Measurements from ENCODE around the gene ZNF598. TPM values are rescaled to one million over a fixed set of nuclear protein-coding genes. Genes with fewer than 3 reads are reported as not detected.

Gene ZNF598
- total RNA-seq, 4 donors from 2014 or later = 28.5 to 43.0 (median 34.6) TPM

- no peak for ATAC-seq
- no CpG with 5 or more reads among the region's 18 CpGs for WGBS, 2 donors (ENCODE audit: low coverage in 1 of 2)
- TF ChIP-seq POLR2A (IDR thresholded peaks at IDR 0.05) (no peak), POLR2AphosphoS5 (IDR thresholded peaks at IDR 0.05) (no peak), EP300 (IDR thresholded peaks at IDR 0.05) (no peak), CTCF (IDR thresholded peaks at IDR 0.05) (no peak)
- H3K4me1 ChIP-seq = peaks cover 0 to 79% (median 34%) of the 10 kb centered on the region in 3 donors
- no peaks in the 10 kb centered on the region for H3K27me3 ChIP-seq
- peaks cover 0 to 11% of the 10 kb centered on the region in 2 donors for H3K36me3 ChIP-seq
- H3K4me3 ChIP-seq = peak overlapping the region in 1 of 2 donors; percentile 79
- H3K27ac ChIP-seq = peak overlapping the region in 2 of 4 donors; percentile 41 to 85
- no peaks in the 10 kb centered on the region for H3K9me3 ChIP-seq
Observed at GRCh38 chr16:2028620-2029220, 19.1 kb upstream of the ZNF598 start.

- H3K36me3 ChIP-seq = peaks cover 0 to 11% of the 10 kb centered on the region in 2 donors
- H3K27me3 ChIP-seq = no peaks in the 10 kb centered on the region
- no peak for ATAC-seq
- WGBS, 2 donors (ENCODE audit: low coverage in 1 of 2) = 60 to 83% methylated on average over 1 to 2 of the region's 3 CpGs
- H3K4me3 ChIP-seq = peak overlapping the region in 1 of 2 donors; percentile 79
- H3K4me1 ChIP-seq = peaks cover 0 to 79% (median 35%) of the 10 kb centered on the region in 3 donors
- TF ChIP-seq CTCF (IDR thresholded peaks at IDR 0.05) (no peak), POLR2AphosphoS5 (IDR thresholded peaks at IDR 0.05) (no peak), POLR2A (IDR thresholded peaks at IDR 0.05) (no peak), EP300 (IDR thresholded peaks at IDR 0.05) (no peak)
- H3K9me3 ChIP-seq = no peaks in the 10 kb centered on the region
- H3K27ac ChIP-seq = peak overlapping the region in 2 of 4 donors; percentile 41 to 85
Observed at GRCh38 chr16:2028146-2028545, 18.5 kb upstream of the ZNF598 start.

- Histone ChIP-seq H3K4me1 (peaks cover 0 to 79% (median 32%) of the 10 kb centered on the region in 3 donors), H3K9me3 (no peaks in the 10 kb centered on the region), H3K36me3 (peaks cover 0 to 11% of the 10 kb centered on the region in 2 donors), H3K27ac (peak overlapping the region in 3 of 4 donors; percentile 76 to 85 (median 79)), H3K27me3 (peaks cover 4% of the 10 kb centered on the region), H3K4me3 (peak overlapping the region; percentile 57 to 79)
- no CpG with 5 or more reads among the region's 76 CpGs for WGBS, 2 donors (ENCODE audit: low coverage in 1 of 2)
- TF ChIP-seq POLR2A (IDR thresholded peaks at IDR 0.05) (no peak), EP300 (IDR thresholded peaks at IDR 0.05) (no peak), CTCF (IDR thresholded peaks at IDR 0.05) (no peak), POLR2AphosphoS5 (IDR thresholded peaks at IDR 0.05) (no peak)
- no peak for ATAC-seq
Observed at GRCh38 chr16:2027024-2028010, 17.7 kb upstream of the ZNF598 start.

GRCh38 chr16:2026461-2027023 lies 16.9 kb upstream of the ZNF598 start, which contains the start of gene NHERF2:
Gene NHERF2 (plus strand): TSS chr16:2026902. CDS start chr16:2027006, 104 bp downstream.
- TF ChIP-seq POLR2AphosphoS5 (IDR thresholded peaks at IDR 0.05) (no peak), POLR2A (IDR thresholded peaks at IDR 0.05) (no peak), EP300 (IDR thresholded peaks at IDR 0.05) (no peak), CTCF (IDR thresholded peaks at IDR 0.05) (no peak)
- H3K4me1 ChIP-seq = peaks cover 0 to 74% (median 30%) of the 10 kb centered on the region in 3 donors
- H3K27ac ChIP-seq = peak within 1 kb of the TSS in 3 of 4 donors; percentile 76 to 85 (median 79)
- no peaks in the 10 kb centered on the region for H3K9me3 ChIP-seq
- ATAC-seq = peak; percentile 29
- peaks cover 0 to 11% of the 10 kb centered on the region in 2 donors for H3K36me3 ChIP-seq
- 20% methylated on average over 1 of the region's 59 CpGs; no CpG with 5 or more reads in 1 of the 2 donors for WGBS, 2 donors (ENCODE audit: low coverage in 1 of 2)
- peak within 1 kb of the TSS; percentile 57 to 79 for H3K4me3 ChIP-seq
- H3K27me3 ChIP-seq = peaks cover 12% of the 10 kb centered on the region
